Stimulated activated CD8-positive, alpha-beta memory T cell treated with anti-CD3 and anti-CD28 coated beads, Interleukin-4, amount 100 ng/mL, for 24 hours (primary cell): Measurements from ENCODE around the gene CD300A.

Experiments used
- DNase-seq: peaks from one replicate; pipeline ENCODE4 v3.0.0-alpha.2; 2020; ENCODE audit warnings: low read depth

The CD300A gene

DNA sequence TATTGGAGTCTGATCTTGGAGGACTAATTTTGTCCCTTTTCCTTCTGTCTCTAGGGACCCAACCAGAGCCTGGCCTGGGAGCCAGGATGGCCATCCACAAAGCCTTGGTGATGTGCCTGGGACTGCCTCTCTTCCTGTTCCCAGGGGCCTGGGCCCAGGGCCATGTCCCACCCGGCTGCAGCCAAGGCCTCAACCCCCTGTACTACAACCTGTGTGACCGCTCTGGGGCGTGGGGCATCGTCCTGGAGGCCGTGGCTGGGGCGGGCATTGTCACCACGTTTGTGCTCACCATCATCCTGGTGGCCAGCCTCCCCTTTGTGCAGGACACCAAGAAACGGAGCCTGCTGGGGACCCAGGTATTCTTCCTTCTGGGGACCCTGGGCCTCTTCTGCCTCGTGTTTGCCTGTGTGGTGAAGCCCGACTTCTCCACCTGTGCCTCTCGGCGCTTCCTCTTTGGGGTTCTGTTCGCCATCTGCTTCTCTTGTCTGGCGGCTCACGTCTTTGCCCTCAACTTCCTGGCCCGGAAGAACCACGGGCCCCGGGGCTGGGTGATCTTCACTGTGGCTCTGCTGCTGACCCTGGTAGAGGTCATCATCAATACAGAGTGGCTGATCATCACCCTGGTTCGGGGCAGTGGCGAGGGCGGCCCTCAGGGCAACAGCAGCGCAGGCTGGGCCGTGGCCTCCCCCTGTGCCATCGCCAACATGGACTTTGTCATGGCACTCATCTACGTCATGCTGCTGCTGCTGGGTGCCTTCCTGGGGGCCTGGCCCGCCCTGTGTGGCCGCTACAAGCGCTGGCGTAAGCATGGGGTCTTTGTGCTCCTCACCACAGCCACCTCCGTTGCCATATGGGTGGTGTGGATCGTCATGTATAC, 26.5 kb upstream of the CD300A start:
- DNase-seq: no peak

DNA sequence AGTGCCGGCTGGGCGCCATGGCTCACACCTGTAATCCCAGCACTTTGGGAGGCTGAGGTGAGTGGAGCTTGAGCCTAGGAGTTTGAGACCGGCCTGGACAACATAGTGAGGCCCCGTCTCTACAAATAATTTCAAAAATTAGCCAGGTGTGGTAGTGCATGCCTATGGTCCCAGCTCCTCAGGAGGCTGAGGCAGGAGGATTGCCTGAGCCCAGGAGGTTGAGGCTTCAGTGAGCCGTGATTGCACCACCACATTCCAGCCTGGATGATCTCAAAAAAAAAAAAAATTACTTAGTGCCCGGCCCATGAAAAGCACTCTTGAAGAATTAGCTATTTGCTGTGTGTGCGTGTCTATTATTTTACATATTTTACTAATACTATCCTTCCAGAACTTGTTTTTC, 24.9 kb upstream of the CD300A start:
- no peak for DNase-seq

DNA sequence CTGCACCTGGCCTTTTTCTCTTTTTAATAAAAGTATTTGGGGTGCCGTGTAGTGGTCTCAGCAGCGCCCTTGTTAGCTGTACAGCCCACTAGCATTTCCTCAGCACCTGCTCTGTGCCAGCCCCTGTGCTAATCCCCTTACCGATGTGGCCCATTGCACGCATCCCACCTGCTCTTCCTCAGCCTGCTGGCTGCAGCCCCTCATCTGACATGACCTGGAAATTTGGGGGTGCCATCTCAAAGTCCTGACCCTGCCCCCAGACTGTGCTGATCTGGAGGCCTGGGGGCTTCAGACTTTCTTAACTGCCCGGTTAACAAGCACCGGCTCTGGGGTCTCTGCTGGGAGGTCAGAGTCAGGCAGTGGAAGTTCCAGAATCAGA, 24.2 kb upstream of the CD300A start:
- no peak for DNase-seq

DNA sequence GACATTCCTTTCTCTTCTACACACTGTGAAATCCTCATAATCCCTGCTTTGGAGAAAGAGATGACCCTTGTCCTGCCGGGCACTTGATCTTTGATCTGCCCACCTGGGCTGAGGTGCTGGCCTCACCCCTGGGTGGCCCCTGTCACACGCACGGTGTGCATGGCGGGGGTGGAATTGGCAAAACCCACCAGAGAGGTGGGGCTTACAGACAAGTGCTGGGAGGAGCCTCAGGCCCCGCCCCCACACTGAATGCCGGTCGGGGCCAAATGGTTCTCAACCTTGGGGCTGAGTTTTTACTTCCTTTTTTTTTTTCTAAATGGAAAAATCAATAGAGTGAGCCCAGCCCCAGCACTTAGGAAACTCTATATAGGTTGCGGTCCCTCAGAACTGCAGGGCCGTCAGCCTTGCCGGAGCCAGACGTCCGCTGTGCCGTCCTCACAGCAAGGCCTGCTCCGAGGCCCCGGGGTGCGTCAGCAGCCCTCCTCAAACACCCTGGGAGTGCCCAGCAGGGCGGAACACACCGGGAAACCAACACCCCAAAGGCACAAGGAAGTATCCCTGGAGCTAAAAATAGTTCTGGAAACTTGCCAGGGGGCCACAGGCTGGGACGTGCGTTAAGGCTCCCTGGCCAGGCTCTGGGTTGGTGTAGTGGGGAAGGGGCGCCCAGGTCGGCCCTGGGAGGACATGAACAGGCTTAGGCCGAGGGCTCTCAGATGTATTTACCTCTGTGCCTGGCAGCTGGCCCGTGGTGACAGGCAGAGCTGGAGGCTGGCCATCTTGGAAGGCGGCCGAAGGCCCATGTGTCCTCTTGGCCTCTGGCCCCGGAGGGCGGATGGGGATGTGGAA, 23.5 kb upstream of the CD300A start:
- DNase-seq: no peak

DNA sequence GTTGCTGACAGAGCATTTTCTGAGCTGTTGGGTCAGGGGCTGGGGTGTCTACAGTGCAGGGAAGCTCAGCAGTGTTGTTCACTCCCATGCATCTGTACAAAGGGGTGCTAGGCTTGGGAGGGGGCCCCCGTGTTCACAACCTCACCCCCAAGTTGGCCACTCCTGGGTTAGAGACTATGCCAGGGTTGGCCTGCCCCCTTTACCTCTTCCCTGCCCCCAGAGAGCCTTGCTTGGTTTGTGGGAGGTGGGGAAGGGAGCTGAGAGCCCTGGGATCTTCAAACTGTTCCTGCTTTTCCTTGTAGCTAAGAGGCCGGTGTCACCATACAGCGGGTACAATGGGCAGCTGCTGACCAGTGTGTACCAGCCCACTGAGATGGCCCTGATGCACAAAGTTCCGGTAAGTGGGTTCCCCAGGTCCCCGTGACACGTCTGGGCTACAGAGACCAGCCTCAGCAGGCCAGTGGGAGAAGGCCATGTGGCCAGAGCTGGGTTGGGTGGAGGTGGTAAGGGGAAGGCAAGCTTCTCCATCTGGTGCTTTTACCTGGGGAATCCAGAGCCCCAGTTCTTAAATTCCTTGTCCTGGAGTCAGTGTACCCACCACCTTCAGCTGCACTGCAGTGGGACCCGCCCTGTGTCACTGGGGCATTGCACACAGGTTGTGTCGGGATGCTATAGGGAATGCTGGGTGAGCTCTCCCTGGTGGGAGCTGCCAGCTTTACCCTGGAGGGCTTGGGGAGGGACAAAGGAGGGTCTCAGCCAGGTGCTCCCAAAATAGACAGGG, 22.7 kb upstream of the CD300A start:
- DNase-seq: no peak

DNA sequence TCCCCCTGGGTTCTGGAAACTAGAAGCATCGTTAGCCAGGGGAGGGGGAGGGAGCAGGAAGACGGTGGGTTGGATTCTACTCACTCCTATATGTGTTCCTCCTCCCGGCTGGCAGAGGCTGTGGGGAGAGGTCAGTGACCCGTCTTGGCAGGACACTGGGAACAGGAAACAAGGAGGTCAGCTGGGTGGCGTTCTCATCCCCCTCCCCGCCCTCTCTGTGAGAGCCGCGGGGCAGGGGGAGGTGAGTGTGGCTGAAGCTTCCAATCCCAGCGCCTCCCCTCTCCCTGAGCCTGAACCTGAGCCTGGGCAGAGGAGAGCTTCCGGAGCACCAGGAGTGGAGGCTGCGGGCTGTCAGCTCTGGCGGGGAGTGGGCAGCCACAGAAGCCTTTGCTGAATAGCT, 22.0 kb upstream of the CD300A start:
- no peak for DNase-seq

DNA sequence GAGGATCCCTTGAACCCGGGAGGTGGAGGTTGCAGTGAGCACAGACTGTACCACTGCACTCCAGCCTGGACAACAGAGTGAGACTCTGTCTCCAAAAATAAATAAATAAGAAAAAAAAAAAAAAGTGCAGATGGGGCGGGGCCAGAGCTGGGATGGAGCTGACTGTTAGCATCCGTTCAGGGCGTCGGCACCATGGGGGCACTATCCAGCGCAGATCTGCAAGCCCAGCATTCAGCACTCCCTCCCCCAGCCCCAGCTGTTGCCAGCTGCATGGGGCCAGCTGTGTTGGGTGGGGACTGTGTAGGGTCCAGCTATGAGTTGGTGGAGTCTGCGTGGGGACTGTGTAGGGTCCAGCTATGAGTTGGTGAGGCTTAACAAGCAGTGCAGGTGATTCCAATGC, 21.3 kb upstream of the CD300A start:
- DNase-seq: no peak

DNA sequence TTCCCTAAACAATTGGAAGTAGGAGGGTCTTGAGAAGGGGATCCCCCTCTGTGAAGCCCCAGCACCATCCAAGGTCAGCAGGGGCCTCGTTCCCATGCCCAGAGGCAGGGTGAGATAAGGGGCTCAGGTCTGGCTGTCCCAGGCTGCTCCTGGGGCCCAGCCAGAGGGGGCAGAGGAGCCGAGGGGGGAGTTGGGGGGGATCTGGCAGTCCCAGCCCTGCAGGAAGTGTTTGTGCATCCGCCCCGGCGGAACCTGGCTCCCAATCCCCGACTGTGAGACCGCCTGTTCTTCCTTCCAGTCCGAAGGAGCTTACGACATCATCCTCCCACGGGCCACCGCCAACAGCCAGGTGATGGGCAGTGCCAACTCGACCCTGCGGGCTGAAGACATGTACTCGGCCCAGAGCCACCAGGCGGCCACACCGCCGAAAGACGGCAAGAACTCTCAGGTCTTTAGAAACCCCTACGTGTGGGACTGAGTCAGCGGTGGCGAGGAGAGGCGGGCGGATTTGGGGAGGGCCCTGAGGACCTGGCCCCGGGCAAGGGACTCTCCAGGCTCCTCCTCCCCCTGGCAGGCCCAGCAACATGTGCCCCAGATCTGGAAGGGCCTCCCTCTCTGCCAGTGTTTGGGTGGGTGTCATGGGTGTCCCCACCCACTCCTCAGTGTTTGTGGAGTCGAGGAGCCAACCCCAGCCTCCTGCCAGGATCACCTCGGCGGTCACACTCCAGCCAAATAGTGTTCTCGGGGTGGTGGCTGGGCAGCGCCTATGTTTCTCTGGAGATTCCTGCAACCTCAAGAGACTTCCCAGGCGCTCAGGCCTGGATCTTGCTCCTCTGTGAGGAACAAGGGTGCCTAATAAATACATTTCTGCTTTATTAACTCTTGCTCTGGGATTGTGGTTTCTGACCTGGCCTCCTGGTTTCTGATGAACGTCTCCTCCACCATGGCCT, 19.6 kb upstream of the CD300A start:
- peak; percentile 55 for DNase-seq

DNA sequence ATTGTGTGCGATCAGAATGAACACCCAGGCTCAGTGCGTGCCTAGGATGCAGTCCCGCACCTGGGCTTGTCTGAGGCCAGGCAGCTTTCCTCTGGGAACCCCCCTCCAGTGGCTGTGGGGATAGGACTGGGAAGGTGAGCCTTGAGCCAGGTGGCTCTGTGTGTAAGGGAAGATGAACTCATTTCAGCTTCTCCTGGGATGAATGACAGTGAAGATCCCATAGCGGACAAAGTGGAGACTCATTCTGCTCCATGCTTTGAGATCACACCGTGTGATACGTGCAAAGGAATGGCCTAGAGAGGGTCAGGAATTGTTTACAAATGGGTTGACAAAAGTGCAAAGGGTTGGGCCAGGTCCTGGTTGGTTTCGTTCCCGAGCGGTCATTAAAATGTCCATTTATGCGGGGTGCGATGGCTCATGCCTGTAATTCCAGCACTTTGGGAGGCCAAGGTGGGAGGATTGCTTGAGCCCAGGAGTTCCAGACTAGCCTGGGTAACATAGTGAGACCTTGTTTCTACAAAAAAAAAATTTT, 18.7 kb upstream of the CD300A start:
- DNase-seq: no peak

DNA sequence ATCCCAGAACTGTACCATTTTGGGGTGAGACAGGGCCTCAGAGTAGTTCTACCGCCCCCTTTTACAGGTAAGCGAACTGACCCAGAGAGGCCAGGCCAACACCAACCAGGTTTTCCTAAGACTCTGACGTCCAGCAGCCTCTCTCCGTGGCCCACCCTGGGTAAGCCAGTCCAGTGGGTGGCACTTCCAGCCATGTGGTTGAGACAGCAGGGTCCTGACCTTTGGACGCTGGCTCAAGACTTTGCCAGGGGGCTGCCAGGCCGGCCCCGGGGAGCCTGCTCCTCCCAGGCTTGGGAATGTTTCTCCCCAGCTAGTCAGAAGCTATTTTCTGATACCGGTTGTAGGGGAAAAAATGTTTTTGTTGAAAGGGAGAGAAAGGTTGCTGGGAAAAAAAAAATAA, 17.7 kb upstream of the CD300A start:
- DNase-seq: no peak

DNA sequence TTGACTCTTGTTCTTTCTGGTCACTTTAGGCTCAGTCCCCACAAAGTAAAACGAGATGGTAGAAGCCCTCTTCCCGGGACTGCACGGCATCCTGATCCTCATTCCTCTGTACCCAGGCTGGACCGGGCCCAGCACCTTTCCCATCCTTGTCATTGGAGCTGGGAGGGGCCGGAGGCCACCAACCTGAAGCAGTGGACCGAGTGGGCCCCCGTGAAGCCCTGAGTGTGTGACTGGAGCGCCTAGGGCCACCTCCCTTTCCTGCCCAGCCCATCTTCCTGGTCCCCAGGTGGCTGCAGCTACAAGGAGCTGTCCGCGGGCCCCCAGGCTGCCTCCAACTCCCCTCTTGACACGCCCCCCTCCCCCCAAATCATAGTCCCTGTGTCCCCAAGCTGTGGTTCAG, 17.1 kb upstream of the CD300A start:
- no peak for DNase-seq

DNA sequence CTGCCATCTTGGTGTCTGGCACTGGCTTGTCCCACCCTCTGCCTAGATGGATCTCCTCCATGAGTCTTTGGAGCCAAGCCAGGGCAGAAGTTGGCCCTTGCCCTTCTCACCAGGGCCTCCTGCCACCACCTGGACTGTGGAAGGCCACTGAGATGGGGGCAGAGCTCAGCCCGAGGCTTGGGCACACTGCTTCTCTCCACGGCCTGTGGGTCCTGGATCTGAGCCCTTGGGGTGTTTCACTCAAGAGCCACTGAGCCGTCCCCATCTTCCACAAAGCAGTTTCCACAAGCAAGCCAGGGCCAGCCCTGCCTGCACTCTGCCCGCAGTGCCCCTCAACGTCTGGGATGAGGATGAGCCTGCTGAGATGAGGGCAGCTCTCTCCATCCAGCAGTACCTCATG, 16.7 kb upstream of the CD300A start:
- no peak for DNase-seq

DNA sequence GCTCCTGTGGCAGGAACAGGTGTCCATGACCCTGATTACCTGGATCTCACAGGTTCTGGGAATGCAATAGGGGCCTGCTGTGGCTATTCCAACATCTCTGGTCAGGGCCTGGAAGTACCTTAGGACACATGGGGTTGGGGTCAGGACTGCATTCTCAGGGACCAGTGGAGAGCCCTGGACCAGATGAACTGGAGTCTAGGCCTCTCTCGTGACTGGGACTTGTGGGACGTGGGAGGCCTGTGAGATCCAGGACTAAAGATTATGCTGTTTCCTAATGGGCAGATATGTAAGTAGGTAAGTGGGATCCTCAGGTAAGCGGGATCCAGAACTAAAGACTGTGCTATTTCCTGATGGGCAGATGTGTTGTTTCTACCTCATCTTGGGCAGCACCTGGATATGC, 16.2 kb upstream of the CD300A start:
- no peak for DNase-seq

DNA sequence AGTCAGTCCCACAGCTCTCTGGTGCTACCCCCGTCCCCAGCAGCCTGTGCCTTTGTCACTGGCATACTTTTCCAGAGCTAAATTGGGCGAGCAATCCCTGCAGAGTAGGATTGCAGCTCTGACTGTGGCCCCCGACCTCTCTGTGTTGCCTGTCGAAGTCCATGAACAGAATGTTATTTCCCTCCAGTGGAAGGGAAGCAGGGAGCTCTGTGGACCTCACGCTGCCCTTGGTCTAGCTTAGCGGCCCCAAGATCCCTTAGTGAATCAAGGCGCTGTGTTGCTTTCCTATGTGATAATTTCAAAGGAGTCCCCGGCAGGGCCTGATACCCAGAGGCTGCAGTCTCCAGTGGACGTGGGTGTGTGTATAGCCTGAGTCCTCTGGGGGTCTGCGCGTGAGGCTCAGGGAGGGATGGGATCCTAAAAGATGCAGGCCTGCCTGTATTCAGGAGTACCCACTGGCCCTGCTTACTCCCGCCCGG, 15.5 kb upstream of the CD300A start:
- no peak for DNase-seq

DNA sequence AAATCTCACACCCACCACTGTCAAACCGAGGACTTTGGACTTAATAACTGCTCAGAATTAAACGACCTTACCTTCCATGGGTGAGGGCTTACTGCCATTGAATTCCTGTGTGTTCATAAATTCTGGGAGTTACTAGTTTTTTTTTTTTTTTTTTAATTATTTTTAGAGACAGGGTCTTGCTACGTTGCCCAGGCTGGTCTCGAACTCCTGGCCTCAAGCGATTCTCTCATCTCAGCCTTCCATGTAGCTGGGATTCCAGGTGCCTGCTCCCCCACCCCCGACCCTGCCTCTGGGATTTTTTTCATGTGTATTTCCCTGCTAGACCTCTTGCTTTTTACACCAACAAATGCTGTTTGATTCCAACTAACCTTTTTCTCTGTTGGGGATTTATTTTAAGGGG, 14.9 kb upstream of the CD300A start:
- DNase-seq: no peak

DNA sequence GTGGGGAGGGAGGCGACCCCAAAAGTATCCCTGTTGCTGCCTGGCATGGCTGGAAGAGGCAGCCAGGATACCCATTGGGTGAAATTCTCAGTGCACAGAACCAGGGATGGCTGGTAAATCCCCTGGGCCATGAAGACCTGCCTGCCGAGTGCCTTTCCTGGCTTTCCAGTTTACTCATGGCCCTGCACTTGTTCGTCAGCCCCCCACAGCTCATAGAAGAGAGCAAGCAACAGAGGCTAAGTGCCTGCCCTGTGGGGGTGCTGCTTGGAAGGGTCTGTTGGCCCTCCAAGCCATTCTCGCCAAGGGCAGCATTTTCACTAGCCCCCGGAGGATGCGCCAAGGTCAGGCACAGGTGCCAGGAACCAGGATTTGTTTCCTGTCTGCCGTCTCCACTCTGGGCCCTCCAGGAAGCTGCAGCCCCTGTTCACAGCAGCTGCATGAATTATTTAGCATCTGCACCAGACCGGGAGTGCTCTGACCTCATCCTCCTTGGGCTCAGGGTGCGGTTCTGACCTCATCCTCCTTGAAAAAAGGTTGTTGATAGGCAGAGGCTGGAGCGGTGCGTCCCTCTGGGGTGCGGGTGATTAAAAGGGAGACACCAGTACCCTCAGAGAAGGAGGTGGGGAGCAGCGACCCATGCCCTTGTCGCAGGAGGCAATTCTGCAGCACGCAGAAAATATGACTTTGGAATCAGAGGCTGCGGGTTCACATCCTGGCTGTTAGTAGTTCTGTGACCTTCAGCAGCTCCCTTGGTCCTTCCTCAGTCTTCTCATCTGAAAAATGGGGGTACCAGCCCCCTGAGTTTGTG, 14.2 kb upstream of the CD300A start:
- DNase-seq: no peak

DNA sequence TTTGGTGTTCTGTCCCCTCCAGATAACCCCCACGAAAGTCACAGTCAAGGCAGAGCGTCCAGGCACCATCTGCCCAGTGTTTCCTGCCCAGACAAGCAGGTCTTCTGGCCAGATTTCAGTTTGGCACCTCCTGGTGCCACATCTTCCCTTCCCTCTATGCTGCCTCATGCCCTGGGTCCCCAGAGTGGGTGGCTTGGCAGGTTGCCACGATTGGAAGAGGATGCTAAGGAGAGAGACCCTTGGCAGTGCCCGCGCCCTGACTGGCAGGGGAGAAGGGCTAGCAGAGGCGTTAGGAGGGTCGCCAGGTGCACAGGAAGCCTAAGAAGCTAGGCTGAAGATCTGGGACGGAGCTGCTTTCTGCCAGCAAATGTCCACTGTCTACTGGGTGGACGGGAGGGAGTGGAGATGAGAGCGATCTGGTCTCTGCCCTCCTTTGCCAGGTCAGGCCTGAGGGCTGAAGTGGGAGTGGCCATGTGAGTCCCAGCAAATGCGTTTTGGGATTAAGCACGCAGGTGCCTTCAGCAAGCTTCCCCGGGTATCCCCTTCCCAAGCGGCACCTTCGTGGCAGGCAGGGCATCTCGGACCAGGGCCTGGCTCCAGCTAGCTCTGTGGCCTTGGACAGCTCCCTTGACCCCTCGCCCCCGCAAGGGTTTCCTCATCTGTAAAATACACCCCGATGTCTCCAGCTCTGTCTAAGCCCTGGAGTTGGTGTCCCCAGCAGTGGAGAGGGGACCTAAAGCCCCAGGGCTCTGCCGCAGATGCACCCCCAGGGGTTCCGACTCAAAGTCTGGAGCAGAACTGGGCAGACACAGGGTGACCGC, 13.4 kb upstream of the CD300A start:
- DNase-seq: no peak

DNA sequence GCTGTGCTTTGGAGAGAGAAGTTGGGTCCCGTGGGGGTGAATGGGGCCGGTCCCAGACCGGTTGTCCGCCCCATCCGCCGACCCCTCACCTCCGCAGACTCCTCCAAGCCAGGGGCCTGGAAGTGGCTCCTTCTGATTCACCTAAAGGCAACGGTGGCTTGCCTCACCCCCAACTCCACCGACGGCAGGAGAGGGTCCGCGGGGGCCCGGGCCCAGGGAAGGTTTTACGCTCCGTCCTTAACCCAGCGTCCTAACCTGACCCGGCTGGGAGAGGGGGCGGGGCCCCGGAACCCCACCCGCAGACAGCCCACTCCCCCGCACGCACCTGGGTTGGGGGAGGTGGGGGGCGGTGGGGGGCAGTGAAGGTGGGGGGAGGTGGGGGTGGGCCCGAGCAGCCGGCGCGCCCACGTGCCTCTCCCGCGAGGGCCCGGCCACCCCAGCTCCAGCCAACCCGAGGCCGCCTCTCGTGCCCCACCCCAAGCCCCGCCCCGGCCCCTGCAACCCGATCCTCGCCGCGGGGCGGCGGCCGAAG, 12.7 kb upstream of the CD300A start:
- peak; percentile 71 for DNase-seq
